CD4-positive, alpha-beta T cell treated with Interleukin-6 at 100 ng/mL for 8 hours (primary cell): Measurements from ENCODE around the gene ANGPT4.
"Not testable (repeated sequence)": the region's sequence is repeated elsewhere in the genome, so short reads cannot be mapped to it uniquely, and the experiment has no call there.

Experiments
- DNase-seq: peaks from one replicate; pipeline ENCODE4 v3.0.0-alpha.2; 2020; ENCODE audit warnings: mixed read lengths, low spot score

ANGPT4 gene

GRCh38 chr20:873875-874607 is 42.1 kb downstream of the ANGPT4 start:
- DNase-seq = no peak

DNA sequence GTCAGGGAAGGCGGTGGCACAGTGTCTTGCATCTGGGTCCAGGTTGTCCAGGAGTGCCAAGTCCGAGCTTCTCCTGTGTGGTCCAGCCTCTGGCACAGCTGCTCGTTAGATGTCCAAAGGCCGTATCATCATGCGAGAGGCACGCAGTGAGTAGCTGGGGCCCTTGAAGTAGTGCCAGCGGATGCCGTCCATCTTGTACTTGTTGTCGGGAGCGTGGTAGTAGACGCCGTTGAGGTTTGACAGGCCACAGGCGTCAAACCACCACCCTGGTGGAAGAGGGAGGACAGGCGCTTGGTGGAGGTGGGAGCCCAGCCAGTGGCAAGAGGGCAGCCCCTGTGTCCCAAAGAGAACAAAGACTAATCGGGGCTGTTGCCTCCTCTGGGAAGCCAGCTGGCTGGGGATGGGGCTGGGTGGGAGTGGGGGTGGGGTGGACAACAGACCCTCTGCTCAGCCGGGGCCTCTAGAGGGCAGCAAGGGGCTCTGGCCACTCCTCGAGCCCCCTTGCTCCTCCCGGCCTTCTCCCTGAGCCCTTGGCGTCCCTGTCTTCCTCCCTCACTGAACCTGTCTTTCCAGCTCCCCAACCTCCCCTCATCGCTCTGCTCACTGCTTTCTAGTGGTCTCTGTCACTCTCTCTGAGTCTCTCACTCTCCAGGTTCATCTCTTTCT is 43.1 kb downstream of the ANGPT4 start:
- DNase-seq = no peak

GRCh38 chr20:871948-872347 is 44.2 kb downstream of the ANGPT4 start:
- no peak for DNase-seq

DNA sequence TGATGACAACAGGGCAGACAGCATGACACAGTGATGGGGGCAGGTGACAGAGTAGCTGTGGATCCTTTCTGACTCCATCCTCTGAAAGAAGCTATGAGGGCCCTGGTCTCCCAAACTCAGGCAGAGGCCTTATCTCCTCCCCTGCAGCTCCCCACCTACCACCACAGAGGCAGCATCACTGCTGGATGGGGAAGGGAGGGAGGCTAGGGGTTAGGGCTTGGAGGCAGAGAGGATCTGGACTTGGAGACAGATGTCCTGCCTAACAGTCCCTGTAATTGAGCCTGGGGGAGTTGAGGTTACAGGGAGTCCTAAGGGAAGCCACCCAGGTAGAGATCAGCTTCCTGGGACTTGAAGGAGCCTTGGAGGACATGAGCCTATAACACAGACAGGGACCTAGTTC is 44.7 kb downstream of the ANGPT4 start:
- no peak for DNase-seq

DNA sequence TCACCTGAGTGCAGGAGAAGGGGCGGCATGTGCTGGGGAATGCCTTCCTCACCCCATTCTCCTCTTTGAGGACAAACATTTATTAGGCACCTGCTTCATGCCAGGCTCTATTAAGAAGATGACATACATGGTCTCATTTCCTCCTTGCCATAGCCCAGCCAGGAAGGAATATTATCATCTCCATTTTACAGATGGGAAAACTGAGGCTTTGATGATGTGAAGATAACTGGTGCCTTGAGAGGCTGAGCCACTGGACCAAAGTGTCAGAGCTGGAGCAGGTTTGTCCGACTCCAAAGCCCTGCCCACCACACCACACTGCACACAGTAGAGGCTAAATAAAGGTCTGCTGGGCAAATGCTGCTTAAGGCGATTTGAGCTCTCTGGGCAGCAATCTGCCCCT is 45.4 kb downstream of the ANGPT4 start:
- no peak for DNase-seq

DNA sequence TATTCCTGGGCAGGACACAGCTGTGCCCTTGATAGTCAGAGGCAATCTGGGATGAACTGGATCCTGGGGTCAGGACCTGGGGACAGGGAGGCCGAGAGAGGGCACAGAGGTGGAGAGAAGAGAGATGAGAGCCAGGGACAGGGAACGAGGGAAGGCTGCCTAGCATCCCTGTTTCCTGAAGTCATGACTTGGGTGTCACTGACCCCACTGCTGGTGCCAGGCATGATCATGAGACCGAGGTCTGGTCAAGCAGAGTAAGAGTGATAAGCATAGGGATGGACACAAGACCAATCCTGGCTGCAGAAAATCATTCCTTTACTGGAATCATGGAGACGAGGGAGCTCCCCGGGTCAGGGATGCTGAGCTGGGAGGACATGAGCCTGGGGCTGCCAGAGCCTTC is 46.5 kb downstream of the ANGPT4 start:
- no peak for DNase-seq

- DNase-seq = no peak
Measured at GRCh38 chr20:868279-868678, 47.9 kb downstream of the ANGPT4 start.

- DNase-seq = no peak
Measured at GRCh38 chr20:865440-865839, 50.7 kb downstream of the ANGPT4 start.

GRCh38 chr20:860891-861290 is 55.2 kb downstream of the ANGPT4 start:
- no peak for DNase-seq

GRCh38 chr20:859751-860231 is 56.3 kb downstream of the ANGPT4 start:
- DNase-seq = no peak

DNA sequence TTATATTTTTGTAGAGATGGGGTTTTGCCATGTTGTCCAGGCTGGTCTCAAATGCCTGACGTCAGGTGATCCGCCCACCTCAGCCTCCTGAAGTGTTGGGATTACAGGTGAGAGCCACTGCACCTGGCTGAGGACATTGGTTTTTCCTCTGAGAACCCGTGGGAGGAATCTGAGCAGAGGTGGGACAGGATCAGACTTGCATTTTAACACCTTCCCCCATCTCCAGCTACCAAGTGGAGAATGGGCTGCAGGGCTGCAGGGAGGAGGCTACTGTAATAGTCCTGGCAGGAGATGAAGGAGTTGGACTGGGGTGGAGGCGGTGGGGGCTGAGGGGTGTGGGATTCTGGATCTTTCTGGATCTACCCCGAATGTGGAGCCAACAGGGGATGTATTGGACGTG is 58.1 kb downstream of the ANGPT4 start:
- DNase-seq = no peak

DNA sequence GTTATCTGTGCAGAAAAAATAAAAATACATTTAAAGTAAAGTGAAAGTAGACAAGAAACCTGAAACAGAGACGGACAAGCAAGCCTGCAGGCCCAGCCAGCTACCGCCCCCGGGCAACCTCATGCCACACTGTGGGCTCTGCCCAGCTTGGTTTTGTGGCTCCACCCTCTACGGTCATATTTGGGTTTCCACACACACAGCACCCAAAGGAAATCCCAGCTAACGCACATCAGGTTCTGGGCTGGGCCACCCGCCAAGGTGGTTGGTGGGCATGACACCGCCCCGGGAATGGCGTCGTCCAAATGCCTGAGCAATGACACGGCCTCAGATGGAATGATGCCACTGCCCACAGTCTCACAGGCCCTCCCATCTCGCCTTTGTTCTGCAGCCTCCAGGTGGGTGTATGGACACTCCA is 59.8 kb downstream of the ANGPT4 start:
- peak; percentile 42 for DNase-seq

GRCh38 chr20:855466-856360 is 60.4 kb downstream of the ANGPT4 start:
- DNase-seq = no peak

DNA sequence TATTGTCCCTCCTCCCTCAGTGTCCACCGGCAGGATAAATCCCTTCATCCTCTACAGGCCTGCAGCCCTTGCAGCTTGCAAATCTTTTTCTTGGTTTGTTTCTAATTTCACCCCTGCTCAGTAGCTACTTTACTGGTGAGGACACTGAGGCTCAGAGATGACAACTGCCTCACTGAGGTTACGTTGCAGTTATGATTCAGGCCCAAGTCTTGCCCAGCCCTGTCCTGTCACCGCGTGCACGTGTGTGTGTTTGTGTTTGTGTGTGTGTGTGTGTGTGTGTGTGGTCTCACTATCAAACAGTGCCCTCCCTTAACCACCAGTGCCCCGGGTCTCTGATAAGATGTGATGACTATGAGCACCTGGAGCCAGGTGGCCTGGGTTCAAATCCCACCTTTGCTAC is 61.5 kb downstream of the ANGPT4 start:
- no peak for DNase-seq

GRCh38 chr20:853406-853996 is 62.6 kb downstream of the ANGPT4 start:
- no peak for DNase-seq

DNA sequence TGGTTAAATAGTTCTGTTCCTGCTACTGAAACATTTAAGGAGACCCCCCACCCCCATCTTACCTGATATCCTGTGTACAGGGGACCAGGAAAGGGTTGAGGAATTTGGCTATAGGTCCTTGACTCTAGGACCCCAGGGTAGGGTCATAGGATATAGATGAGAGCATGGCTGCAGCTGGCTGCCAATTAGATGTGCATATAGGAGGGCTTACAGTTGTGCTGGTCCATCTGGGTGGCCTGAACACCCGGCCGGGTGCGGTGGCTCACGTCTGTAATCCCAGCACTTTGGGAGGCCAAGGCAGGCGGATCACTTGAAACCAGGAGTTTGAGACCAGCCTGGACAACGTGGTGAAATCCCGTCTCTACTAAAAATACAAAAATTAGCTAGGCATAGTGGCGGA is 67.4 kb downstream of the ANGPT4 start:
- DNase-seq = not testable (repeated sequence)

DNA sequence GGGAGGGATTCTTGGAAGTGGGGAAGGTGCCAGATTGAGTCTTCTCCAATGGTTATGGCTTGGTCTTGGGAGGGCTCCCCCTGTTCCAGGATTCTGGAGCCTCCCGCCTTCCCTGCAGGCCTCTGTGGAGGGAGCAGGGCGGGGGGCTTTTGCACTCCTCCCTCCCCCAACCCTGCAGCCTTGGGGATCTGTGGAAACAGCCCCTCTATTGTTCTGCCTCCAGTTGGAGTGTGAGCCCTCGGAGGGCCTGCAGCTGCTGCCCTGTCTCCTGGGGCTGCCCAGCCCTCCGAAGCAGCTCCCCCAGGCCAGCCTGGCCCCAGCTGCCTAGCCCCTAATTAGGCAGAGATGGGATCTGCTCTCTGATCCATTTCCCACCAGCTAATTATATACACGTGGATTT is 67.9 kb downstream of the ANGPT4 start:
- DNase-seq = no peak

DNA sequence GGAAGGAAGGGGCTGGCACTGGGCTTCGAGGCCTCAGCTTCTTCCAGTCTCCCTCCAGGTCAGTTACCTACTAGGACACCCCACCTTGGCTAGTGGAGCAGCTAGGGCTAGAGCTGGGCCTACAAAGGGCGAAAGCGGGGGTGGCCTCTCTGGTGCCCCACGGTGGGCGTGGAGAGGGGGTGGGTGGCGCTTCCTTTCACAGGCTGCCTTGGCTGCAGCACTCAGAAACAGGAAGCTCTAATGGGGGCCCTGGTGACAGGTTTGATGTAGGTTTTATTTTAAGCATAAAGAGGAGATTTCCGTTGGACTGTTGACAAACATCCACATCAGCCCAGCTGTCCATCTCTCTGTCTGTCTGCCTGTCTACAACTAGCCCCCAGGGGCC is 69.2 kb downstream of the ANGPT4 start:
- DNase-seq = peak; percentile 68

DNA sequence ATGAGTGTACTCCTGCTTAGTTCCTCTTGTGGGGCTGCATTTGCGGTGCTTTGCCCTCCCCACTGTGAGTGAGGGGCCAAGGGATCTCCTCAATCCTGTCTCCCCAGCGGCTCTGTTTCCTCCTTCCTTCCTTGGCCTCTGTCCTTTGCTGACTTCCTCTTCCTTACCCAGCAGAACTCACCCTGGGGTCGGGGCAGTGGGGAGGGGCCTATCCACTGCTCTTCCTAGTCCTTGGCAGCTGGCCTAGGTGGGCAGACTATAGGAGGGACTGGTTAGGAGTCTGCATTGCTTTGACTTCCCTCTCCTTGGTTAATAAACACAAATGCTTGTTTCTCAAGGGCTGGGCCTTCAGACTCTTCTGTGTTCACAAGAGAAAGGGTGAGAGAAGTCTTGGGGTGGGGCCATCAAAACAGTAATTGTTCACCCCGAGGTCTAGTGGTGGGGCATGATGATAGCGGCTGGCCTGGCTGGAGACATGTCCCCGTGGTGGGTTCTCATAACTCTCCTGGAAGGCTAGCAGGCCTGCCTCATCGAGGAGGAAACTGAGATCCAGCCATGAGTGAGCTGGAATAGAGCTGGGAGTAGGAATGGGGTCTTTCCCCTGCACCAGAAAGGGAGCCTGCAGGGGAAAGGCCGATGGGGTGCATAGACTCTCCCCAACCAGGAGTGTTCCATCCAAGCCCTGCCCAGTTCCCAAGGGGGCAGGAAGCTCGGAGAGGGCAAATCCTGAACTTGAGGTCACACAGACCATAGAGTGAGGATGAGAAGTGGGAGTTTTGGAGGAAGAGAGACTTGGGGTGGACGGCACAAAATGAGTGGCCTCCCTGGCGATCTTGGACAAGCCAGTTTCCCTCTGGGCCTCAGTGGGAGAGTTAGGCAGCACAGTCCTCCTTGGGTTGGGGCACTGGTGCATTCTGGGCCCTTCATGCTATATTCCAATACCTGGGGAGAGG is 69.9 kb downstream of the ANGPT4 start:
- DNase-seq = no peak

GRCh38 chr20:845226-845868 is 70.8 kb downstream of the ANGPT4 start:
- no peak for DNase-seq
